Activated CD4-positive, alpha-beta T cell treated with anti-CD3 and anti-CD28 coated beads, Interleukin-2, amount 50 U/mL, for 1 hour (primary cell): Measurements from ENCODE around the gene WWOX.
A peak's percentile ranks its signal among the peaks of the same experiment; 100 is the strongest.
"Not testable (repeated sequence)": the region's sequence is repeated elsewhere in the genome, so short reads cannot be mapped to it uniquely, and the experiment has no call there.

Experiments used
- DNase-seq: peaks from one replicate; pipeline ENCODE4 v3.0.0-alpha.2; 2020

Gene WWOX

DNA sequence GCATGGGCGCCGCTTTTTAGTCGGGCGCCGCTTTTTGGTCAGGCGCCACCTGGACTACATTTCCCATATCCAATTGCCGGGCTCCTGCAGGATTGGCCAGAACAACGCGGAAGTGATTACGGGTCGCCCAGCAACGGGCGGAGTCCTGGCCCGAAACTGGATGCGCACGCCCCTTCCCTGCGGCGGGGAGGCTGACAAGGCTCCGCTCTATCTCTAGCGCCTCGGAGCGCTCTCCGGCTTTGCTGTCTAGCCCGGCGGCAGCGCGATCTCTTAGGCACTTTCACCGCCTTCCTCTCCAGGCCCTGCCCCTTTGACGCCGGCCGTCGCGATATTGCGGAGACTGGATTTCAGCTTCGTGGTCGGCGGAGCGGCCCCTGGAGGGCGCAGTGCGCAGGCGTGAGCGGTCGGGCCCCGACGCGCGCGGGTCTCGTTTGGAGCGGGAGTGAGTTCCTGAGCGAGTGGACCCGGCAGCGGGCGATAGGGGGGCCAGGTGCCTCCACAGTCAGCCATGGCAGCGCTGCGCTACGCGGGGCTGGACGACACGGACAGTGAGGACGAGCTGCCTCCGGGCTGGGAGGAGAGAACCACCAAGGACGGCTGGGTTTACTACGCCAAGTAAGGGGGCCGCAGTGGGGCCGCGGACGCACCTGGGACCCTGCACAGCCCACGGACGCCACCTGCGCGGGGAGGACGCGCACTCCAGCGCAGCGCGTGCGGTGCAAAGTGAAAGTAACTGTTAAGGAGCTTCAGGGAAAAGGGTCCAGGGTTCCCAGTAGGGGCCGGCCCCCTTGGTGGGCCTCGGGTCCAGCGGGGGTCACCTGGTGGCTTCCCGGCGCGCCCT, at the start of gene WWOX:
WWOX (plus strand) TSS at position 384 of the 841 bp plus-strand sequence.
- DNase-seq, result peak; percentile 95

DNA sequence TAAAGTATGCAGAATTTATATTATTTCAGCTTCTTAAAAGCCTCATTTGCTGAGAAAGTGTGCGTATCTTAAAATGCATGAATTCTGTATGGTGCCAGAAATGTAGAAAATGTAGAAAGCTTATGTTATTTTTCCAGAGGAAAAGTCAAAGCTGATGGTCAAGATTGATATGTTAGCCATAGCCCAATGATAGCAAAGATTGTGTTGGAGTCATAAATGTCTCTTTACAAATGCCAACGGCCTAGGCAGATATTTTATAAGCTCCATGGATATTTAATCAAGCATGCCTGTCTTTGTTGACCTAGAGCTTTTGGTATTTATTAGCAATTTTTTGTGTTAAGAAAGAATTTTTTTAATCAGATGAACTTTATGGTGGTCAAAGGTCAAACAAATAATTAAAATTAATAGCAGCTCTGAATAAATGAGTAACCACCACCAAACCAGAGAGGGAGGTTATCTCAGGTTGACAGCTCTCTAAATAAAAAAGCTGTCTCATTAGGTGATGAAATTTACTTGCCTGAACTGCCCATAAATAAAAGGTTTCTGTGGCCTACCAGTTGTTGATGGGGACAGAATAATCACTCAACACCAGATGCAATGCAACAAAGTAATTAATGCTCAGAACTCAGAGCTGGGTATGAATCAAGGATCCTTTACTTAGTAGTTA, 48.6 kb upstream of the WWOX start:
- no peak for DNase-seq

DNA sequence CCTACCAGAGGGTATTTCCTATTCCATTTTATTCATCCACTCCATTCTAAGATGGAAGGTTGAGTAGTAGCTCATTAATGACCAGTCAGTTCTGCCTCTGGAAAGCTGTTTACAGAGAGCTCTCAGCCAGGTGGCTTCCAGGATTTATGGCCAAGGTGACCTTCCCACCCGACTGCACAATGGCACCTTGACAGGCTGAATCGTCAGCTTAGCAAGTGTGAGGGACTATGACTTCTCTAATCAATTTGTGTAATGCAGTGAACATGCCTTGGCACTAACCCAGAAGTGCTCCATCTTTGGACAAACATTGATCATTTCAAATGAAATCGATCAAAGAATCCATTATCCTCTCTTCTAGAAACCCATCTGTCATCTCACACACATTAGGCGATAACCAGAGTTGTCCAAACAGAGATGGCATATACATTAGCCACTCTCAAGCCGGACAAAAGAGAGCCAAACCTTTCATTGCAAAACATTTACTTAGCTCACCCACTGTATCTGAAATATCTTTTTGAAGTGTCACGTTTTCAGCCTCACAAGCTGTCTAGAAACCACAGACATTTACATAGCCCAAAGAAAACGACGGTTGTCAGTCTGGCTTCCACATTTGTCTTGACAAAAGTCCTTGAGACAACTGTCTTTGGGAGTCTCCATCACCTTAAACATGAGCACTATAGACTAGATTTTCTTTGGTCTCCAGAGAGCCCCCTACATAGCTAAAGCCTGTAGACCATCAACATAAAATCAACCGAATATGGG, 41.5 kb upstream of the WWOX start:
- no peak for DNase-seq

DNA sequence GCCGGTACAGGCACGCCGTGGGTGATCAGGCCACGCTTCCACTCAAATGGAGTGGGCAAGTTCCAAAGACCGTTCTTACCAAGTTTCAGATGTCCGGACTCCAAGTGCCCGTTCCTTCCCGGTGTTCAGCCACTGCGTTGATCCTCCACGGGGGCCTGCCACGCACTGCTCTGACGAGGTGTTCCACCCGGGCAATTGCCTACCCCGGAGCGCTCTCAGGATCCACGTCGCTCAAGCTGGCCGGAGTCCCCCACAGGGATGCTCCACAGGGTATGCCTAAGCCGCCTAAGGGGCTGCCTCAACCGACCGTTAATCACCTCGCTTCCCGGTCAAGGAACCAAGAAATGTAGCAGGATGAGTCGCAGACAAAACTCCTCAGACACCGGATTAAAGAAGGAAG, 39.6 kb upstream of the WWOX start:
- not testable (repeated sequence) for DNase-seq

DNA sequence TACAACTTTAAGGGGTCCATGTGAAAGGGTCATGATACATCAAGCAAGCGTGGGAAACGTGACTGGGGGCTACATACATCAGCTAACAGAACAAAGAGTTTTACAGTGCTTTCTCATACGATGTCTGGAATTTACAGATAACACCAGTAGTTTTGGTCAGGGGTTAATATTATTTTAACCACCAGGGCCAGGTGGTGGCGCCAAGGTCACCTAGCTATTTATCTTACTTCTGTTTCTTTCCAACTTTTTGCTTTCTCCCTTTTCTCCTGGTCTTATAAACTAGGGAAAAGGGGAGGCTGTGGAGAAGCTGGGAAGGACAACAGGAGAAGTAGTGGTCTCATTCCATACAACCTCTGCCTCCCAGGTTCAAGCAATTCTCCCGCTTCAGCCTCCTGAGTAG, 39.2 kb upstream of the WWOX start:
- DNase-seq, result no peak

DNA sequence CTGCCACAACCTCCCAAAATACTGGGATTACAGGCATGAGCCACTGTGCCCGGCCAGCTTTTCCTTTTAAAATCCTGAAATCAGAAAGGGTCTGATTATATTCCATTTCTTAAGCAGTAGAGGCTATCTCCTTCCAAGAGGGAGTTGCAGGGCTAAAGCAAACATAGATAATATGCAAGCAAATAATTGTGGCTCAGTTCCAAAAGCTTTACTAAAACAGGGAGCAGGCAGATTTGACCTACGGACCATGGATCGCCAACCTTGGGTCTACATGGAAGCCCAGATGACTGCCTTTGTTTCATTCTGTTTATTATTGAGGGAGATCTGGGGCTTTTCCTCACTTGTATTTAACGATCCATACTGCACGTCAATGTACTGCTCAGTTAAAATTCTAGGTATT, 38.6 kb upstream of the WWOX start:
- no peak for DNase-seq

DNA sequence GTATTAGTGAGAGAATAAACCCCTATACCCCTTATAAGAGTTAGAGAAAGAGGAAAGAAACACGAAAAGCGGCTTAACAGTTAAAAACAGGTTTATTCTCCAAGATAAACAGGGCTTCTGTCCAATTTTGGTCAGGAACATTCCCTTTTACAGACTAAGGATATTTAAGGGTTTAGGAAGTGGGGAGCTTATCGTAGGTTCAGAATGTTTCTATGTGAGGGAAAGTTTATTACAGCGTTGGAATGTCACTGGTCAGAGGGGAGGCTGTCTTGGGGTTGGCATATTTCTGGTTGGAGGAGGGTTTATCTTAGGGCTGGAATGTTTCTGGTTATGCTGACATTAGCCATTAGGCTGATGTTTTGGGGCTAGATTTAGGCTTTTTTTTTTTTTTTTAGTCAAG, 34.1 kb upstream of the WWOX start:
- DNase-seq, result no peak

DNA sequence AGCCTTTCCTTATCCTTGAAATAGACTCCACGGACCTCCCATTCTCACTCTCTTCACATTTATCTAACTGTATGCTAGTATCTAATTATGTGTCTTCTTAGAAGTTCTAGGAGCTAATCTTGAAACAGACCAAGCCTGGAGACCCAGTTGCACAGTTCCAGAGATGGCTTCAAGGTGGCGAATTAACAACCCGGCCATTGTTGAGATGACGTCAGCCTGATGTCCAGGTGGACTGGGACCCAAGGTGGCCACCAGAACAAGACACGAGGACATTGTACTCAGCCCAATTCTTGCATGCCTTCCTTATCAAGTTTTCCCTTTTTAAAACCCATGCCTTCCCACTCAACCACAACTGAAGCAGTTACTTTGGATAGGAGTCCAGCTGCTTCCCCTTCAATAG, 29.5 kb upstream of the WWOX start:
- no peak for DNase-seq

DNA sequence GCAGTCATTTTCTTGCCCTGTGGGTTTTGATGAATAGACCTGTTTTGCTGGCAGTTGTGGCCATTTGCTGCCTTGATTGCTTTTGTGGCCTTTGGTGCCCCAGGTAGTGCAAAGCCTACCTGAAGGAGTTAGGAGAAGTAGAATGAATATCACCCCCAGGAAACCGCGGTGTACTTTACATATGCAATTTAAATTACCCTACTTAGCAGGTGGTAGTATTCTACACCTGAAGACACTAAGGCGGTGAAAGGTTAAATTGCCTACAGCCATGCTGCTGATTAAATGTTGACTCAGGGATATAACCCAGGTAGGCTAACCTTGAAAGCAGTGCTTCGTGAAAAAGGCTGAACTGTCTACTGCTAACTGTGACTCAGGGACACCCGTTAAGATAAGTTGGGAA, 27.2 kb upstream of the WWOX start:
- DNase-seq, result no peak

DNA sequence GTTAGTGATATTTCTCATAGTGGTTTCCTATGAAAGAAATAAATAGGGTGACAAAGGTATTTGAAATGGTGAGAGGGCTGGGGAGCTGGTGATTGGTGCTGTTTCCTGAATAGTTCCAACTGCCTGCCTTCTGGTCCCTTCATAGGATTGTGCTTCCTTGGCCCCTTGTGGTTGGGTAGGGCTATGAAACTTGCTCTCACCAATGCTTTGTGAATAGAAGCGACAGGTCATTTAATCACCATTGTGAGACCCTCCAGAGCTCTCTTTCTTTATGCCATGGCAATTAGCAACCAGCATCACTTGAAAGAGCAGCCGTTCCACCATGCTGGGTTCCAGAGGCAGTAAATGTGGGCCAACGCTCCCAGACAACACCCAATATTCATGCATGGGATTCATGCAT, 23.7 kb upstream of the WWOX start:
- no peak for DNase-seq

DNA sequence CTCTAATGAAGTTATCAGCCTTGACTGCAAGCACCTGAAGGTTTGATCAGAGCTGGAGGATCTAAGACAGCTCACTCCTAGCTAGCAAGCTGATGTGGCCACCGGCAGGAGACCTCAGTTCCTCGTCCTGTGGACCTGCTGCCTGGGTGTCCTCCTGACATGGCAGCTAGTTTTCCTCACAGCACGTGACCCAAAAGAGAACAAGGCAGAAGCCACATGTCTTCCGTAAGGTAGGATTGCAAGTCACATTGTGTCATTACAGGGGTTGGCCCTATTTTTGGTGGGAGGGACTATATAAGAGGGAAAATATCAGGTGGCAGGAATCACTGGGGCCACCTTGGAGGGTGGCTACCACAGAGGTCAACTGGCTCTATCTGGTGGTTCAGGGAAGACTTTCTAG, 18.1 kb upstream of the WWOX start:
- no peak for DNase-seq

DNA sequence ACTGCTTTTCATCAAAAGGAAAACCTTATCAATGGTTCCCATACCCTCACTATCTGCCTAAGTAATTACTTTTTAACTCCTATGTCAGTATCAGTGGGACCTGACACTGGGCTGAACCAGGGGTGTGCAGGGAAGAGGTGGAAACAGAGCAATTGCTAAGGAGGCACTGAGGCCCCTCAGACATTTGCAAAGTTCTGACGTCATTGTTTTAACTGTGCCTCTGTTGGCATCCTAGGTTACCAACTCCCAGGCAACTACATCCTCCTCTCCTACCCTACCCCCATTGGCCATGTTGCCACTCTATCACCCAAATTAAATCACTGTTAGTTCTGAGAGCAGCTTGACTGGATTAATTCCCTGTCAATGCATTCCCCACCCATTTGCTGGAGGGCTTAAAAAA, 8.0 kb upstream of the WWOX start:
- no peak for DNase-seq

DNA sequence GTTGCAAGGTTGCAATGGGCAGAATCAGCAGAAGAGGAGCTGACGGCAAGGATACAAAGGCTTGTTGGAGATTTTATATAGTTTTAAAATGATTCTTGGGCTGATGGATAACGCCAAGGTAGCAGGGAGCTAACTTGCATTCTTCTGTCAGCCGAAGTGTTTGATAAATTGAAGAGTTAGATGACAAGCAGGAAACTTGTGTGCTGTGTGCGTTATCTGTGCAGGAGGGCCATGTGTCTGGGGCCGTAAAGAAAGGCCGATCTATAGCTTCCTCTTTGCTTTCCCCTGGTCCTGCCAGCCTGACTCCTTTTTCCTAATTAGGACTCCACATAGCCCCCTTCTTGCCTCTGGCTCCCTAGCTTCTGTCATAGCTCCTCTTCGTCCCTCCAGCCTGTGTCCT, 6.7 kb upstream of the WWOX start:
- DNase-seq, result no peak

DNA sequence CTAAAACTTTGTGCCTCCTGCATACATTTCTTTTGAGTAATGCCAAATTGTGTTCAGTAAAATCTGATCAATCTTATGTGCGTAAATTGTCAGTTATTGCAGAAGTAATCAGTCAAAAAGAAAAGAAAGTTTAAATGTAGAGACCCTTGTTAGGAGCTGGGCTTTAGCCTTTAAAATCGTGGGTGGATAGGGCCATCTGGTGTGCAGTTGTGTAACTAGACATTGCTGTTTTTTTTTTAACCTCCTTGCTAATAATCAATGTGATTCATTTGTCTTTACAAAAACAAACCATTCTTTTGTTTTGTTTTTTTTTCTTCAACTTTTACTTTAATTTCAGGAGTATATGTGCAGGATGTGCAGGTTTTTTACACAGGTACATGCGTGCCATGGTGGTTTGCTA, 5.3 kb upstream of the WWOX start:
- DNase-seq, result no peak

DNA sequence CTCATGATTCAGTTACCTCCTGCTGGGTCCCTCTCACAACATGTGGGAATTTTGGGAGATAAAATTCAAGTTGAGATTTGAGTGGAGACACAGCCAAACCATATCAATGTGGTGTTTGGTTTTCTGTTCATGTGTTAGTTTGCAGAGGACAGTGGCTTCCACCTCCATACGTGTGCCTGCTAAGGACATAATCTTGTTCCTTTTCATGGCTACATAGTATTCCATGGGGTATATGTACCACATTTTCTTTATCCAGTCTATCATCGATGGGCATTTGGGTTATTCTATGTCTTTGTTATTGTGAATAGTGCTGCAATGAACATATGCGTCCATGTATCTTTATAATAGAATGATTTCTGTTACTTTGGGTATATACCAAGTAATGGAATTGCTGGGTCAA, 4.5 kb upstream of the WWOX start:
- no peak for DNase-seq

DNA sequence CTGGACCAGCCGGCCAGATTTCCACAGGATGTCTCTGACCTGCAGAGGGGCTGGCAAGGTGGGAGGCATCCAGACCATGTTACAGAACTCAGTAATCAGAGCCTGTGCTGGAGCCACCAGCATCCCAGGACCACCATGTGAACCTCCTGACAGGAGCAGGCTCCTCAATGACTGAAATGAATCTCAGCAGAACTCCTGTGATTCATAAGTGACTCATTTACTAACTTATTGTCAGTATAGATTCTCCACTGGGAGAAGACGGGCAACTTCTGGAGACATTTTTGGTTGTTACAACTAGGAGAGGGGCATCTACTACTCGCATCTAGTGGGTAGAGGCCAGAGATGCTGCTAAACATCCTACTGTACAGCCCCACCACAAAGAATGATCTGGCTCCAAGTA, 3.1 kb upstream of the WWOX start:
- DNase-seq, result no peak

DNA sequence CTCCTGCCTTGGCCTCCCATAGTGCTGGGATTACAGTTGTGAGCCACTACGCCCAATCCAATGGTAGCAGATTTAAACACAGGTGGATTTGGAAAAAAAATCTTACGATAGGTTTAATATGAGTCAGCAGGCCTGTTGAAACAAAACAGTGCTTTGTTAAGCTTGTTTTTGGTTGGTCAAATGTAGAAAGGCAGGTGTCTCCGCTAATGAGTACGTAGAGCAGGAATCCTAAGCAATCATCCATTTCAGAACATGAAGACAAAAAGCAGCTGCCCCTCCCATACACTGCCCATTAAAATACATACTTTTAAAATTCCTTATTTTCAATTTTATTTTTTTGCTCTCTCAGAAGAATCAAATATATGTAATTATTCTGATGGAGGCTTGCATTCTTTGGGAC, 1.9 kb upstream of the WWOX start:
- DNase-seq, result no peak

DNA sequence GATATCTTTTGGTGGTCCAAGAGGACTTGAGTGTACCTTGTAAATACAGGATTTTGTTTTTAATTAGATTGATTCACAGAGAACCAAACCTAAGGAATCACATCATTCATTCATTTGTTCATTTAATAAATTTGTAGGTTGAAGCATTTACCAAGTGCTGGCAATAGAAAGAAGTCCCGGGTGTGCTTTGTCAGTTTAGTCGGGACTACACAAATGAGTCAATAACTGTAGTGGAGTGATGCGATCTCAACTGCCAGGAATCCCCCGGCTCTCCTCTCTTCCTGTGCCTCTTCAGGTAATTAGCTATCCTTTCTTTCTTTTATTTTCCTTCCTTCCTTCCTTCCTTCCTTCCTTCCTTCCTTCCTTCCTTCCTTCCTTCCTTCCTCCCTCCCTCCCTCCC, 1.4 kb upstream of the WWOX start:
- DNase-seq, result no peak

DNA sequence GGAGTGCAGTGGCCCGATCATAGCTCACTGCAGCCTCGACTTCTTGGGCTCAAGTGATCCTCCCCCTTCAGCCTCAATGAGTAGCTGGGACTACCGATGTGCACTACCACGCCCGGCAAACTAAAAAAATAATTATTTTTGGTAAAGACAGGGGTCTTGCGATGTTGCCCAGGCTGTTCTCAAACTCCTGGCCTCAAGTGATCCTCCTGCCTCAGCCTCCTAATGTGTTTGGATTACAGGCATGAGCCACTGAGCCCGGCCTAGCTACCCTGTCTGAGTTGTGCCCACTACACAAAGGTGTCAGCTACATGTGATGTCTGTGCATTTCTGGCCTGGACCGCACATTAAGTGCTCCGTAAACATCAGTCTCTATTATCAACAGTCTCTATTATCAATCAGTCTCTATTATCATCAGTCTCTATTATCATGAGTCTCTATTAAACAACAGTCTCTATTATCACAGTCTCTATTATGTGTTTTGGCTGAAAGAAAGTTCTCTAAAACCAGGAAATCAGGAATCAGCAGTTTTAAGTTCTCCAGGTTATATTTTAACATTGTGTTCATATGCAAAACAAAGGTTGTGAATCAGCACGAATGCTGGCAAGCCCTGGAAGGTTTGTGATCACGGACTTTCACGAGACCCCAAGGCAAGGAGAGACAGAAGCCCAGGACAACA, 721 bp upstream of the WWOX start:
- DNase-seq, result no peak

DNA sequence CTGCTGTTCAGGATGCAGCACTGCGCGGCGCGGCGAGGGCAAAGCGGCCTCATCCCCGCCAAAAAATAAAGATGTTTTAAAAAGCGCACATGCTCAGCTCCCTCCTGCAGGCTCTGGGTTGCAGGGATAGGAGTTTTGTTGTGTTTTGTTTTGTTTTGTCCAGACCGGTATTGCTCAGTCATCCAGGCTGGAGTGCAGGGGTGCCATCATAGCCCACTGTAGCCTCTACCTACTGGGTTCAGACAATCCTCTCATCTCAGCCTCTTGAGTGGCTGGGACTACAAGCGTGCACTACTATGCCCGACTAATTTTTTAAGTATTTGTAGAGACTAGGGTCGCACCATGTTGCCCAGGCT, 636 bp downstream of the WWOX start:
- no peak for DNase-seq

DNA sequence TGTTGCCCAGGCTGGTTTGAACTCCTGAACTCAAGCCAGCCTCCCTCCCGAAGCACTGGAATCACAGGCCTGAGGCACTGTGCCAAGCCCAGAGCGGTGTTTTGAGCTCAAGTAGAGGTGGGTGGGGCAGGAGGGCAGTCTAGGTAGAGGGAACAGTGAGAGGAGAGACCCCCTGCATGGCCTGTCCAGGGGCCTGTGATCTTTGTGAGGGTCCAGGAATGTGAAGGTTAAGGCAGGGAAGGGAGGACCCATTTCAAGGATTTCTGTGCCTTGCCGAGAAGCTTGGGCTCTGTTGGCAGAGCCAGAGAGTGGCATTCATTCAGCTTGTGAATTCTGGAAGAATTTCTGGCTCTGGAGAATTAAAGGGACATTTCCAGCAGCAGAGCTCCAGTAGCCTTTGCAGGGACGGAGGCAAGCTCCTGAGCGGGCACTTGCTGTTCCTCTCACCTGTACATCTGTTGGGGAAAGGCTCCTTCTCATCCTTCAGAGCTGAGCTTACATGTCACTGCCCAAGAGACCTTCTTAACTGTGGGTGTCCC, 2.7 kb downstream of the WWOX start:
- DNase-seq, result no peak

DNA sequence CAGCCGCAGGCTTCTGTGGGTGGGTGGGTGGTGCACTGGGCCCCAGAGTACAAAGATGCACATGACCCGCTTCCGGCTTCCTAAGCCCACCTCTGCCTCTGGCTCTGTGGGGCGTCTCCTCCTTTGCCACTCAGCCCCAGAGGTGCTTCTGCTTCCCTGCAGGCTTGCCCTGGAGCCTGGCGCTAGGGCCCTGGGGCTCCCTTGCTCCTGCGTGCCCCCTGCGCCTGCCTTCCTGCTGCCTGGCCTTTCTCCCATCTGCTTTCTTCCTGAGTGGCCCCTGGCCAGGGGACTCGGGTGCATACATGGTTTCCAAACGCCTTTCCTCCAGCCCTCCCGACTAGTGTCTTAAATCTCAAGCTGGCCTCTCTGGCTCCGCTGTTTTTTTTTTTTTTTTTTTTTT, 3.4 kb downstream of the WWOX start:
- no peak for DNase-seq

DNA sequence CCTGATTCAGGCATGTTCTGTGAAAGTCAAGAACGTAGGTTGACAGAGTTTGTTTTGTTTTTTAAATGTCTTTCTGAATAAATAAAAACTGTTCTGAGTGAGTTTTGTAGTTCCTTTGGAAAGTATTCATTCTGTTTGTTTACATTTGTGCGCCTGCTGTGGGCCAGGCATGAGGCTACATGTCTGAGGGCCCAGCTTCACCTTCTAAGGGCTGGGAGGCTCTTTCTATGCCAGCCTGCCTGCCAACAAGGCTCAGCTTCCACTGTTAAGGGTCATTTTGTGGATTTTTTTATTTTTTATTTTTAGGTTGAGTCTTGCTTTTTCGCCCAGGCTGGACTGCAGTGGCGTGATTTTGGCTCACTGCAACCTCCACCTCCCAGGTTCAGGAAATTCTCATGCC, 6.1 kb downstream of the WWOX start:
- DNase-seq, result no peak
